Gastrocnemius medialis (tissue), 4 donors: ENCODE data around the gene POU3F3. TPM values are rescaled to one million over a fixed set of nuclear protein-coding genes. Genes with fewer than 3 reads are reported as not detected.

Source experiments
- ATAC-seq, 2 donors: fragments of 150-250 bp; one replicate each; pipeline ENCODE4 v1.9.1; 2016
- DNase-seq, 2 donors: peaks; one replicate each; pipeline ENCODE4 v3.0.0-alpha.2; 2019
- H3K27ac ChIP-seq, 4 donors: fragments of 200-600 bp; sonication (generic); 1 replicate in 1 of 4; 2 replicates in 3 of 4; pipeline ENCODE4 v1.5.1; 2016 to 2018; ENCODE audit warnings: mild to moderate bottlenecking in 2 of 4, moderate library complexity in 1 of 4
- H3K27me3 ChIP-seq, 3 donors: fragments of 200-600 bp; sonication (generic) in 2 of 3; 1 replicate in 1 of 3; 2 replicates in 2 of 3; pipeline versions ENCODE4 v1.5.1 to v1.6.0; 2016 to 2019; ENCODE audit warnings: mild to moderate bottlenecking in 1 of 3, moderate library complexity in 1 of 3
- H3K36me3 ChIP-seq, 2 donors: fragments of 200-600 bp; sonication (generic) in 1 of 2; one replicate each; pipeline ENCODE4 v1.5.1; 2017 to 2018
- H3K4me1 ChIP-seq, 2 donors: fragments of 200-600 bp; sonication (generic) in 1 of 2; one replicate each; pipeline ENCODE4 v1.5.1; 2016 to 2017; ENCODE audit warnings: mild to moderate bottlenecking in 2 of 2
- H3K4me3 ChIP-seq, 4 donors: fragments of 200-600 bp; sonication (generic) in 3 of 4; 1 replicate in 1 of 4; 2 replicates in 3 of 4; pipeline ENCODE4 v1.5.1; 2016 to 2019; ENCODE audit warnings: mild to moderate bottlenecking in 2 of 4
- H3K9me3 ChIP-seq, 3 donors: fragments of 200-600 bp; sonication (generic) in 2 of 3; 1 replicate in 1 of 3; 2 replicates in 2 of 3; pipeline ENCODE4 v1.5.1; 2016 to 2019
- POLR2A ChIP-seq, 2 donors: fragments of 450-650 bp; IDR thresholded peaks; one replicate each; pipeline ENCODE4 v1.6.1; 2017; ENCODE audit warnings: antibody characterized with exemption in 2 of 2, mild to moderate bottlenecking in 2 of 2, moderate library complexity in 2 of 2
- in situ Hi-C, 4 donors: fragments of 200-750 bp; cut with MboI; loops; one replicate each; pipeline versions ENCODE4 v1.15.0 to v1.8.0; 2017; ENCODE audit warnings: low sequenced_read_pairs in 4 of 4
- intact Hi-C: fragments of 100-400 bp; cut with DNase I; formaldehyde crosslinking; loops from one replicate; pipeline ENCODE4 v1.15.1; 2023; ENCODE audit warnings: low total_unique reads
- total RNA-seq, 4 donors: library from RNA; depleted of rRNA; stranded (reverse); fragments of >200 nt; gene quantifications; one replicate each; pipeline versions ENCODE4 v1.1.0 to v1.2.3, GENCODE V29; 2016
- TF ChIP-seq, protein P1 (sequence below), 5 experiments: fragments of 450-650 bp in 3 of 5; fragments of 200-600 bp in 2 of 5; sonication (generic) in 2 of 5; IDR thresholded peaks in 4 of 5; conservative IDR thresholded peaks in 1 of 5; 1 replicate in 4 of 5; 2 replicates in 1 of 5; pipeline ENCODE4 v1.5.1; 2016 to 2019; ENCODE audit warnings: antibody characterized with exemption in 5 of 5, mild to moderate bottlenecking in 3 of 5, moderate library complexity in 3 of 5

The POU3F3 gene
- total RNA-seq, 4 donors from 2014 or later = not detected

DNA sequence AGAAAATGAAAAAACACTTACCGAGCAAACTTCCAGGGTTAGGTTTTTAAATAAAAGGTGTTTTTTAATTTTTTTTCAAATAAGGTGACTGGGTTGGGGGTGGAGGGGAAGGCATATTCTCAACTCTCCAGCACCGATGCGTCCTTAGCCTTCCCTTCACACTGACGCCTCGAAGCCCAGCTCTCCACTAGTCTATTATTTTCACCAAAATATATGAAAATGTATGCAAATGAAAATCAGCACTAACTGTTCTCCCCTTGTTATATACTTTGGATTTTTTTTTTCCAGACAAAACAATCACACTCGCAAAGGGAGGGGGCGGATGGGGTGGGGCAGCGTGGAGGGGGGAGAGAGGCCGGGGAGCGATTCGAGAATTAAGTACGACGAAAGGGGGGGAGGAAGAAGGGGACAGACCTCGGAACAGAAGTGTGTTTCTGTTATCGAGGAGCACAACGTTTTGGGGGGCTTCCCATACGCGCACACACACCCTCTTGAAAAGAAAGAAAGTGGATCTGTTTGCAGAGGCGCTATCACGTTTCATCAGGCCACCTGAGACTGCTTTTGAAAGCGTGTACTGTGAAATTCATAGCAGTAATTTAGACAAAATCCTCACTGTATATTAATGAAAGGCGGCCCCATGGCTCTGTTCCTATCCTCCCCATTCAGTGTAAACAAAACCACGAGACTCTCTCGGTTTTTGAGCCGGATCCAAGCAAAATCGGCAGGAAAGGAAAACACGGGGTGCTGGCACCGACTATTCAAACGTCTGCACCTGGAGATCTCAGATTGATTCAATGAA lies 2.4 kb upstream of the POU3F3 start:
- DNase-seq (no peak), ATAC-seq (no peak)
- Histone ChIP-seq H3K36me3 (no peaks in the 10 kb centered on the region), H3K4me3 (no peak overlapping the region), H3K27me3 (peaks cover 83 to 89% (median 87%) of the 10 kb centered on the region in 3 donors), H3K27ac (no peak overlapping the region), H3K4me1 (peaks cover 16 to 27% of the 10 kb centered on the region in 2 donors), H3K9me3 (no peaks in the 10 kb centered on the region)
- in situ Hi-C loops = no loop called here
- TF ChIP-seq, protein P1, sequence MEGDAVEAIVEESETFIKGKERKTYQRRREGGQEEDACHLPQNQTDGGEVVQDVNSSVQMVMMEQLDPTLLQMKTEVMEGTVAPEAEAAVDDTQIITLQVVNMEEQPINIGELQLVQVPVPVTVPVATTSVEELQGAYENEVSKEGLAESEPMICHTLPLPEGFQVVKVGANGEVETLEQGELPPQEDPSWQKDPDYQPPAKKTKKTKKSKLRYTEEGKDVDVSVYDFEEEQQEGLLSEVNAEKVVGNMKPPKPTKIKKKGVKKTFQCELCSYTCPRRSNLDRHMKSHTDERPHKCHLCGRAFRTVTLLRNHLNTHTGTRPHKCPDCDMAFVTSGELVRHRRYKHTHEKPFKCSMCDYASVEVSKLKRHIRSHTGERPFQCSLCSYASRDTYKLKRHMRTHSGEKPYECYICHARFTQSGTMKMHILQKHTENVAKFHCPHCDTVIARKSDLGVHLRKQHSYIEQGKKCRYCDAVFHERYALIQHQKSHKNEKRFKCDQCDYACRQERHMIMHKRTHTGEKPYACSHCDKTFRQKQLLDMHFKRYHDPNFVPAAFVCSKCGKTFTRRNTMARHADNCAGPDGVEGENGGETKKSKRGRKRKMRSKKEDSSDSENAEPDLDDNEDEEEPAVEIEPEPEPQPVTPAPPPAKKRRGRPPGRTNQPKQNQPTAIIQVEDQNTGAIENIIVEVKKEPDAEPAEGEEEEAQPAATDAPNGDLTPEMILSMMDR (IDR thresholded peaks at IDR 0.05 in 4 of 5, conservative IDR thresholded peaks at IDR 0.05 in 1 of 5) = no peak
- no peak for TF ChIP-seq POLR2A (IDR thresholded peaks at IDR 0.05)
- intact Hi-C loops = no loop called here

DNA sequence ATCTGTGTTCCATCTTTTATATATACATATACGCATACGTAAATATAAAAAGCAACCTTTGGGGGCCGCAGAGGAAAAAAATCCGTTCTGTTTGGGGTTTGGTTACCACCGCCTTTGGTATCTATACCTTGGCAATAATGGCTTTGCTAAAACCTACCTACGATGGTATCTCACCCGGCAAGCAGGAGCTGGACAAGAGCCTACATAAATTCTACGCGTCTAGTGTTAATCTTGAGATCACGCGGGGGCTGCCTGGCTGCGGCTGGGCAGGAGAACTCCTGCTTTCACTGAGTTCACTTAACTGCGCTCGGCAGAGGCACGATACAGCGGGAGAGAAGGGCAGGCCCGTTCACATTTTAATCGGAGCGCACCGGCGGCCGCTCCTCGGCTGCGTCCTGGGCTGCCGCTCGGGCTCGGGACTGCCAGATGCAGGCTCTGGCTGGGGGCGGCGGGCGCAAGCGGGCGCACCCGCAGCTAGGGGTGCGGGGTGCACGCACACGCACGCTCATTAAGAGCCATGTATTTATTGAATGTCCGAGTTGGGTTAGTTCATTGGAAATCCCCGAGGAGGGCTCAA lies 1.7 kb upstream of the POU3F3 start:
- Histone ChIP-seq H3K9me3 (no peaks in the 10 kb centered on the region), H3K4me1 (peaks cover 18 to 29% of the 10 kb centered on the region in 2 donors), H3K4me3 (peak overlapping the region; percentile 46 to 65 (median 47)), H3K27ac (no peak overlapping the region), H3K36me3 (no peaks in the 10 kb centered on the region), H3K27me3 (peaks cover 81 to 86% (median 85%) of the 10 kb centered on the region in 3 donors)
- TF ChIP-seq POLR2A (IDR thresholded peaks at IDR 0.05) = no peak
- TF ChIP-seq, protein P1 (IDR thresholded peaks at IDR 0.05 in 4 of 5, conservative IDR thresholded peaks at IDR 0.05 in 1 of 5) = no peak
- no peak for ATAC-seq
- in situ Hi-C loops = no loop called here
- intact Hi-C loops = no loop called here
- no peak for DNase-seq

DNA sequence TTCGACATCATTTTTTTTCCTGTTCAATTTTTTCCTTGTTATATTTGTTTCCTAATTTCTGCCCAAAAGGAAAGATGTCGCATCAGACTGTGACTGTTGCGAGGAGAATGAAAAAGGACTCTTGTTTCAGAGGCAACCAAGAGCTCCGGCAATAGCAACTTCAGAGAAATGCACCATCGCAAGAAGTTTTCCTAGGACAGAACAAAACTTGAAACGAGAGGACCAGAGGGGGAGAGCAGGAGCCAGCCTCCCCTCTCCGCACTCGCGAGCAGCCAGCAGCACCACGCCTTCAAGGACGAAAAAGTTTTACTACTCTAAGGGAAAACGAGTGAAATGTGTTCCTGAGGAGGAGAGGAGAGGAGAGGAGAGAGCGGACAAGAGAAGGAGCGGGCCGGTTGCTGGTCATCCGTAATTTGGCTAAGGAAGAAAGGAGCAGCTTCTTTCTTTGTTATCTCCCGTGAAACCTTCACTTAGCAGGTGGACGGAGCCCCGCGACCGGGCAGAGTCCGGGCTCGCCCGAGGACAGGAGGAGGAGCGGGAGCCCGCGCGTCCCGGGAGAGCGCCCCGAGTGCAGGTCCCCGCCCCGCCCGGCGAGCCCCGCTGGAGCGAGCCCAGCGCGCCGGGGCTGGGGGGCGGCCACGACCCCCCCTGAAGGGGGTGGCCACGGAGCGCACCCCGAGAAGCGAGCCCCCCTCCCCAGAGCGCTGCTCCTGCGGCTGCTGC lies 744 bp downstream of the POU3F3 start:
- Histone ChIP-seq H3K4me3 (peak overlapping the region in 3 of 4 donors; percentile 3 to 65 (median 46)), H3K4me1 (peaks cover 23 to 33% of the 10 kb centered on the region in 2 donors), H3K36me3 (no peaks in the 10 kb centered on the region), H3K27ac (no peak overlapping the region), H3K27me3 (peaks cover 81 to 87% (median 86%) of the 10 kb centered on the region in 3 donors), H3K9me3 (no peaks in the 10 kb centered on the region)
- TF ChIP-seq POLR2A (IDR thresholded peaks at IDR 0.05) = no peak
- DNase-seq = no peak
- intact Hi-C loops (no loop called here), in situ Hi-C loops (no loop called here)
- ATAC-seq = no peak

DNA sequence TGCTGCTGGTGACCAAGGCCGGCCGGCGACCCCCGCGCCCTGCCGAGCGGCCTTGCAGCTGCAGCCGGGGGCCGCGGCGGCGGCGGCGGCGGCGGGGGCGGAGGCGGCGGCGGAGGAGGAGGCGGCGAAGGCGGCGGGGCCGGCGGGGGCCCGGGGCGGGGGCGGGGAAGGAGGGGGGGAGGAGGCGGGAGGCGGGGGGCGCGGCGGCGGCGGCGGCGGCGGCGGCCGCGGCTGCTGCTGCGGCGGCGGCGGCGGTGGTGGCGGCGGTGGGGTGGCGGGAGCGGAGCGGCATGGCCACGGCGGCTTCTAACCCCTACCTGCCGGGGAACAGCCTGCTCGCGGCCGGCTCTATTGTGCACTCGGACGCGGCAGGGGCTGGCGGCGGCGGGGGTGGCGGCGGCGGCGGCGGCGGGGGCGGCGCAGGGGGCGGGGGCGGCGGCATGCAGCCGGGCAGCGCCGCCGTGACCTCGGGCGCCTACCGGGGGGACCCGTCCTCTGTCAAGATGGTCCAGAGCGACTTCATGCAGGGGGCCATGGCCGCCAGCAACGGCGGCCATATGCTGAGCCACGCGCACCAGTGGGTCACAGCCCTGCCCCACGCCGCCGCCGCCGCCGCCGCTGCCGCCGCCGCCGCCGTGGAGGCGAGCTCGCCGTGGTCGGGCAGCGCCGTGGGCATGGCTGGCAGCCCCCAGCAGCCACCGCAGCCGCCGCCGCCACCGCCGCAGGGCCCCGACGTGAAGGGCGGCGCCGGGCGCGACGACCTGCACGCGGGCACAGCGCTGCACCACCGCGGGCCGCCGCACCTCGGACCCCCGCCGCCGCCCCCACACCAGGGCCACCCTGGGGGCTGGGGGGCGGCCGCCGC lies 1.5 kb downstream of the POU3F3 start:
- ATAC-seq (no peak), DNase-seq (no peak)
- Histone ChIP-seq H3K36me3 (no peaks in the 10 kb centered on the region), H3K27me3 (peaks cover 81 to 87% (median 86%) of the 10 kb centered on the region in 3 donors), H3K4me3 (no peak overlapping the region), H3K4me1 (peaks cover 23 to 33% of the 10 kb centered on the region in 2 donors), H3K9me3 (no peaks in the 10 kb centered on the region), H3K27ac (no peak overlapping the region)
- TF ChIP-seq, protein P1 (IDR thresholded peaks at IDR 0.05 in 4 of 5, conservative IDR thresholded peaks at IDR 0.05 in 1 of 5) = no peak
- no peak for TF ChIP-seq POLR2A (IDR thresholded peaks at IDR 0.05)
- intact Hi-C loops (no loop called here), in situ Hi-C loops (no loop called here)
